ENCODE measurements around the gene CRYBG1.

DNA sequence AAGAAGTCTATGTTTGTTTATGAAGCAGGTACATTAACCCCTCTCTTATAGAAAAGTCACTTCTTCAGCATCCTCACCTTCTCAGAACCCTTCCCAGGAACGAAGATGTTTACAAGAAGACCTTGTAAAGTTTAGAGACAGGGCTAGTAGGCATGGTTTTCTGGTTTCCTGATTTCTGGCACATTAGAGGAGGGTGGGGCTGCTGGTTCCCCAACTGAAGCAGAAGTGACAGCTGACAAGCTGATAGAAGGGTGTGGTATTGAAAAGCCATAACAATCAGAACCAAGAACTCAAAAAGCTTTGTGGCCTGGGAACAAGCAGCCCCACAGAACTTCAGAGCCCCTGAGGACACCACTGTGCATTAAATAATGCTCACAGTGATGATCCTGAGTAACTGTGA lies 177.6 kb downstream of the CRYBG1 start:
- TF ChIP-seq, protein P1, sequence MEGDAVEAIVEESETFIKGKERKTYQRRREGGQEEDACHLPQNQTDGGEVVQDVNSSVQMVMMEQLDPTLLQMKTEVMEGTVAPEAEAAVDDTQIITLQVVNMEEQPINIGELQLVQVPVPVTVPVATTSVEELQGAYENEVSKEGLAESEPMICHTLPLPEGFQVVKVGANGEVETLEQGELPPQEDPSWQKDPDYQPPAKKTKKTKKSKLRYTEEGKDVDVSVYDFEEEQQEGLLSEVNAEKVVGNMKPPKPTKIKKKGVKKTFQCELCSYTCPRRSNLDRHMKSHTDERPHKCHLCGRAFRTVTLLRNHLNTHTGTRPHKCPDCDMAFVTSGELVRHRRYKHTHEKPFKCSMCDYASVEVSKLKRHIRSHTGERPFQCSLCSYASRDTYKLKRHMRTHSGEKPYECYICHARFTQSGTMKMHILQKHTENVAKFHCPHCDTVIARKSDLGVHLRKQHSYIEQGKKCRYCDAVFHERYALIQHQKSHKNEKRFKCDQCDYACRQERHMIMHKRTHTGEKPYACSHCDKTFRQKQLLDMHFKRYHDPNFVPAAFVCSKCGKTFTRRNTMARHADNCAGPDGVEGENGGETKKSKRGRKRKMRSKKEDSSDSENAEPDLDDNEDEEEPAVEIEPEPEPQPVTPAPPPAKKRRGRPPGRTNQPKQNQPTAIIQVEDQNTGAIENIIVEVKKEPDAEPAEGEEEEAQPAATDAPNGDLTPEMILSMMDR (IDR thresholded peaks at IDR 0.05) = no peak
- no peak for TF ChIP-seq EZH2 (IDR thresholded peaks at IDR 0.05; ENCODE audit: borderline replicate concordance, insufficient read depth, low read depth, low read length, poor library complexity, severe bottlenecking)

Data from B cell (primary cell).